H1 (cell line): Measurements from ENCODE around the gene CCNA2. TPM values are rescaled to one million over a fixed set of nuclear protein-coding genes. Genes with fewer than 3 reads are reported as not detected.

Experiments used
- CBX5 ChIP-seq: fragments of 300-800, 300-1000 bp; sonication (generic); IDR thresholded peaks from 2 replicates; pipeline ENCODE4 v1.7.1; 2016; ENCODE audit warnings: antibody characterized with exemption, low read length, low read depth
- CTBP2 ChIP-seq: IDR thresholded peaks from 2 replicates; pipeline ENCODE4 v1.7.0; 2011; ENCODE audit warnings: borderline replicate concordance, mild to moderate bottlenecking, moderate library complexity, mixed read lengths, low read length; ENCODE audit not compliant: insufficient read depth, insufficient read length
- HDAC2 ChIP-seq, 2 experiments: fragments of 300-600 bp in 1 of 2; sonication (generic) in 1 of 2; IDR thresholded peaks; 2 replicates each; pipeline ENCODE4 v1.6.1; 2011 to 2012; ENCODE audit warnings: low read depth in 2 of 2, low read length in 2 of 2, mild to moderate bottlenecking in 2 of 2, moderate library complexity in 2 of 2, borderline replicate concordance in 1 of 2, inconsistent platforms in 1 of 2
- JUND ChIP-seq: IDR thresholded peaks from 2 replicates; pipeline ENCODE4 v1.6.1; 2011; ENCODE audit warnings: mild to moderate bottlenecking, improper control_type of control experiment, low read length
- SIRT6 ChIP-seq: IDR thresholded peaks from one replicate; pipeline ENCODE4 v1.7.1; 2012; ENCODE audit warnings: low read length, inconsistent platforms
- ZNF274 ChIP-seq: IDR thresholded peaks from 2 replicates; pipeline ENCODE4 v1.7.0; 2012; ENCODE audit warnings: low read length, borderline replicate concordance; ENCODE audit errors: extremely low read depth
- polyA plus RNA-seq, 7 experiments: library from polyadenylated mRNA; depleted of rRNA in 3 of 7; stranded (reverse) in 5 of 7; unstranded in 2 of 7; fragments of >200 nt in 5 of 7; fragments of 200-250 nt in 2 of 7; gene quantifications; 1 replicate in 5 of 7; 2 replicates in 1 of 7; 4 replicates in 1 of 7; pipeline versions ENCODE4 v1.2.1 to v1.2.3, GENCODE V29; 2011 to 2013; ENCODE audit warnings: missing spikeins in 2 of 7, mixed read lengths in 2 of 7
- total RNA-seq: library from RNA; stranded (reverse); fragmentation: NEBNext Ultra II Directional; extraction: Animal tissue kit (Norgen Biotek cat#: 25700); gene quantifications from 2 replicates; pipeline ENCODE4 v1.2.1, GENCODE V29; 2021

The CCNA2 gene
- total and polyA plus RNA-seq, 2 of the 8 experiments (the other 6 are each of a cell fraction or from before 2014, with no cell fraction given), result 42.1 to 98.6 TPM

GRCh38 chr4:121818215-121818614 is 5.5 kb downstream of the CCNA2 start (continued):
- TF ChIP-seq HDAC2 (IDR thresholded peaks at IDR 0.05; ENCODE audit: borderline replicate concordance in 1 of 2, low read depth in 2 of 2, low read length in 2 of 2) (no peak), JUND (no peak), CBX5 (no peak), ZNF274 (no peak), CTBP2 (no peak), SIRT6 (no peak)
- TF ChIP-seq, all 59 proteins: peak for 0
